Measurements from ENCODE around the gene C1orf105.

C1orf105 gene

GRCh38 chr1:172460177-172460576, 39.7 kb downstream of the C1orf105 start:
- H3K4me3 ChIP-seq (ENCODE audit: low read length in 2 of 2), result no peak overlapping the region
- DNase-seq (ENCODE audit: low spot score), result no peak
- H2AK5ac ChIP-seq (ENCODE audit: low read depth, low read length), result no peak overlapping the region
- no peak overlapping the region for H2AFZ ChIP-seq (ENCODE audit: low read length)
- H2BK12ac ChIP-seq (ENCODE audit: low read length), result no peak overlapping the region
- H2BK120ac ChIP-seq (ENCODE audit: low read depth, low read length), result no peak overlapping the region
- no peak overlapping the region for H3K9ac ChIP-seq (ENCODE audit: low read depth, low read length, poor library complexity)
- no CpG with 5 or more reads among the region's 1 CpG for WGBS, 2 donors (ENCODE audit: extremely low coverage in 2 of 2, insufficient read length in 2 of 2, insufficient replicate concordance in 1 of 2)
- peak overlapping the region; percentile 80 for H3K27ac ChIP-seq (replicated peaks; ENCODE audit: low read length)
- H3K4ac ChIP-seq (ENCODE audit: low read length), result no peak overlapping the region
- no peaks in the 10 kb centered on the region for H3K79me1 ChIP-seq (ENCODE audit: low read depth, low read length)
- H3K4me1 ChIP-seq (ENCODE audit: control insufficient read depth in 2 of 2, insufficient read depth in 1 of 2, low read depth in 1 of 2, low read length in 2 of 2), result peaks cover 5 to 10% of the 10 kb centered on the region in 2 donors
- H3K14ac ChIP-seq (ENCODE audit: low read length), result no peak overlapping the region
- no peak overlapping the region for H4K8ac ChIP-seq (ENCODE audit: low read depth, low read length)
- H3K27me3 ChIP-seq (ENCODE audit: control insufficient read depth in 3 of 3, insufficient read depth in 3 of 3, low read depth in 1 of 3, low read length in 3 of 3), result no peaks in the 10 kb centered on the region
- H3K9me3 ChIP-seq (replicated peaks in 1 of 2; ENCODE audit: control insufficient read depth in 2 of 2, insufficient read depth in 1 of 2, low read depth in 1 of 2, low read length in 2 of 2), result no peaks in the 10 kb centered on the region
- no peak overlapping the region for H2BK5ac ChIP-seq (ENCODE audit: low read length)
- H3K23ac ChIP-seq (ENCODE audit: low read depth, low read length, poor library complexity), result no peak overlapping the region
- H3K36me3 ChIP-seq (replicated peaks in 1 of 2; ENCODE audit: control insufficient read depth in 2 of 2, insufficient read depth in 2 of 2, low read length in 2 of 2), result no peaks in the 10 kb centered on the region
- no peak overlapping the region for H4K91ac ChIP-seq (ENCODE audit: low read depth, low read length, poor library complexity)
- H3K4me2 ChIP-seq (ENCODE audit: insufficient read depth, low read length, poor library complexity, severe bottlenecking), result no peak overlapping the region
- H3K18ac ChIP-seq (ENCODE audit: low read length), result no peak overlapping the region
- H2BK15ac ChIP-seq (ENCODE audit: low read length), result no peak overlapping the region

GRCh38 chr1:172460887-172461315, 40.4 kb downstream of the C1orf105 start:
- Histone ChIP-seq H3K27me3 (ENCODE audit: control insufficient read depth in 3 of 3, insufficient read depth in 3 of 3, low read depth in 1 of 3, low read length in 3 of 3) (no peaks in the 10 kb centered on the region), H2AK5ac (ENCODE audit: low read depth, low read length) (no peak overlapping the region), H3K4ac (ENCODE audit: low read length) (no peak overlapping the region), H3K14ac (ENCODE audit: low read length) (no peak overlapping the region), H3K9me3 (replicated peaks in 1 of 2; ENCODE audit: control insufficient read depth in 2 of 2, insufficient read depth in 1 of 2, low read depth in 1 of 2, low read length in 2 of 2) (no peaks in the 10 kb centered on the region), H3K23ac (ENCODE audit: low read depth, low read length, poor library complexity) (no peak overlapping the region), H3K36me3 (replicated peaks in 1 of 2; ENCODE audit: control insufficient read depth in 2 of 2, insufficient read depth in 2 of 2, low read length in 2 of 2) (no peaks in the 10 kb centered on the region), H2BK120ac (ENCODE audit: low read depth, low read length) (no peak overlapping the region), H3K4me1 (ENCODE audit: control insufficient read depth in 2 of 2, insufficient read depth in 1 of 2, low read depth in 1 of 2, low read length in 2 of 2) (peaks cover 5 to 10% of the 10 kb centered on the region in 2 donors), H3K27ac (replicated peaks; ENCODE audit: low read length) (peak overlapping the region; percentile 92), H3K4me2 (ENCODE audit: insufficient read depth, low read length, poor library complexity, severe bottlenecking) (peak overlapping the region; percentile 14), H4K91ac (ENCODE audit: low read depth, low read length, poor library complexity) (no peak overlapping the region), H3K9ac (ENCODE audit: low read depth, low read length, poor library complexity) (no peak overlapping the region), H3K79me1 (ENCODE audit: low read depth, low read length) (no peaks in the 10 kb centered on the region), H2BK5ac (ENCODE audit: low read length) (no peak overlapping the region), H2BK12ac (ENCODE audit: low read length) (no peak overlapping the region), H3K4me3 (ENCODE audit: low read length in 2 of 2) (no peak overlapping the region), H2BK15ac (ENCODE audit: low read length) (no peak overlapping the region), H2AFZ (ENCODE audit: low read length) (peak overlapping the region; percentile 92), H3K18ac (ENCODE audit: low read length) (no peak overlapping the region), H4K8ac (ENCODE audit: low read depth, low read length) (no peak overlapping the region)
- DNase-seq (ENCODE audit: low spot score), result peak; percentile 51
- WGBS, 2 donors (ENCODE audit: extremely low coverage in 2 of 2, insufficient read length in 2 of 2, insufficient replicate concordance in 1 of 2), result no CpG with 5 or more reads among the region's 1 CpG

GRCh38 chr1:172465617-172466016, 45.1 kb downstream of the C1orf105 start:
- no peak overlapping the region for H4K8ac ChIP-seq (ENCODE audit: low read depth, low read length)
- H3K4ac ChIP-seq (ENCODE audit: low read length), result no peak overlapping the region
- no peak overlapping the region for H2BK120ac ChIP-seq (ENCODE audit: low read depth, low read length)
- no peak overlapping the region for H3K18ac ChIP-seq (ENCODE audit: low read length)
- no peak overlapping the region for H3K14ac ChIP-seq (ENCODE audit: low read length)
- WGBS, 2 donors (ENCODE audit: extremely low coverage in 2 of 2, insufficient read length in 2 of 2, insufficient replicate concordance in 1 of 2), result no CpG with 5 or more reads among the region's 1 CpG
- H3K4me2 ChIP-seq (ENCODE audit: insufficient read depth, low read length, poor library complexity, severe bottlenecking), result no peak overlapping the region
- H3K4me1 ChIP-seq (ENCODE audit: control insufficient read depth in 2 of 2, insufficient read depth in 1 of 2, low read depth in 1 of 2, low read length in 2 of 2), result peaks cover 3 to 5% of the 10 kb centered on the region in 2 donors
- H2BK12ac ChIP-seq (ENCODE audit: low read length), result no peak overlapping the region
- H4K91ac ChIP-seq (ENCODE audit: low read depth, low read length, poor library complexity), result no peak overlapping the region
- H3K9ac ChIP-seq (ENCODE audit: low read depth, low read length, poor library complexity), result no peak overlapping the region
- H2AK5ac ChIP-seq (ENCODE audit: low read depth, low read length), result no peak overlapping the region
- H3K27me3 ChIP-seq (ENCODE audit: control insufficient read depth in 3 of 3, insufficient read depth in 3 of 3, low read depth in 1 of 3, low read length in 3 of 3), result peaks cover 0 to 3% (median 0%) of the 10 kb centered on the region in 3 experiments
- H2AFZ ChIP-seq (ENCODE audit: low read length), result no peak overlapping the region
- no peak overlapping the region for H3K27ac ChIP-seq (replicated peaks; ENCODE audit: low read length)
- DNase-seq (ENCODE audit: low spot score), result no peak
- no peaks in the 10 kb centered on the region for H3K36me3 ChIP-seq (replicated peaks in 1 of 2; ENCODE audit: control insufficient read depth in 2 of 2, insufficient read depth in 2 of 2, low read length in 2 of 2)
- H2BK15ac ChIP-seq (ENCODE audit: low read length), result no peak overlapping the region
- H3K9me3 ChIP-seq (replicated peaks in 1 of 2; ENCODE audit: control insufficient read depth in 2 of 2, insufficient read depth in 1 of 2, low read depth in 1 of 2, low read length in 2 of 2), result no peaks in the 10 kb centered on the region
- no peaks in the 10 kb centered on the region for H3K79me1 ChIP-seq (ENCODE audit: low read depth, low read length)
- H2BK5ac ChIP-seq (ENCODE audit: low read length), result no peak overlapping the region
- no peak overlapping the region for H3K4me3 ChIP-seq (ENCODE audit: low read length in 2 of 2)
- no peak overlapping the region for H3K23ac ChIP-seq (ENCODE audit: low read depth, low read length, poor library complexity)

DNA sequence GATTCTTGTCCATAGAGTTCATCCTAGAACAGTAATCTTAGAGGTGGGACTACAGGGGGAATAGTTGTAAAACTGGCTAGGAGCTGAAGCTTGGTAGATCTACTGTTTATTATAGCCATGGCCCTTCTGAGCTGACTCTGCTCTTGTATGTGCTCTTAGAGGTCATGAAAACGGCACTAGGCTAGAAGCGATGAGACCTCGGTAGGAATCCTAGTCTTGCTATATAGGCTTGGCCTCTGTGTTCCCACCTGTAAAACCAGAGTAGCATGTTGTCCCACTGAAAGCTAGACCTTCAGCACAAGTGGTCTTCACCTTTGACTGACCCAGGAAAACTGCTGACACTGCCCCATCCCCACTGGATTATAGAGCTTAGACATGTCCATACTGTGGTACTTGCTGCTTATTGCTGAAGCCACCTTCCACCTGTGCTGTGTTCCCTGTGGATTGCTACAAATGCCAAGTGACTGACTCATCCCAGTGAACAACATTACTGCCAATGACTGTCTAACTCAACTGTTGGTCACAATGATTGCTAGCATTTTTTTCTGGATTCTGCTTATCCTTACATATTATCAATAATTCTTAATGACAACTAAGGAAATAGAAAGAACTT, 46.4 kb downstream of the C1orf105 start:
- Histone ChIP-seq H3K9me3 (replicated peaks in 1 of 2; ENCODE audit: control insufficient read depth in 2 of 2, insufficient read depth in 1 of 2, low read depth in 1 of 2, low read length in 2 of 2) (no peaks in the 10 kb centered on the region), H3K27ac (replicated peaks; ENCODE audit: low read length) (no peak overlapping the region), H3K4me3 (ENCODE audit: low read length in 2 of 2) (no peak overlapping the region), H3K18ac (ENCODE audit: low read length) (no peak overlapping the region), H3K9ac (ENCODE audit: low read depth, low read length, poor library complexity) (no peak overlapping the region), H3K4me2 (ENCODE audit: insufficient read depth, low read length, poor library complexity, severe bottlenecking) (no peak overlapping the region), H3K79me1 (ENCODE audit: low read depth, low read length) (no peaks in the 10 kb centered on the region), H4K8ac (ENCODE audit: low read depth, low read length) (no peak overlapping the region), H3K14ac (ENCODE audit: low read length) (no peak overlapping the region), H2BK5ac (ENCODE audit: low read length) (no peak overlapping the region), H4K91ac (ENCODE audit: low read depth, low read length, poor library complexity) (no peak overlapping the region), H3K27me3 (ENCODE audit: control insufficient read depth in 3 of 3, insufficient read depth in 3 of 3, low read depth in 1 of 3, low read length in 3 of 3) (peaks cover 0 to 3% (median 0%) of the 10 kb centered on the region in 3 experiments), H3K4me1 (ENCODE audit: control insufficient read depth in 2 of 2, insufficient read depth in 1 of 2, low read depth in 1 of 2, low read length in 2 of 2) (no peaks in the 10 kb centered on the region), H2AK5ac (ENCODE audit: low read depth, low read length) (no peak overlapping the region), H2BK15ac (ENCODE audit: low read length) (no peak overlapping the region), H3K23ac (ENCODE audit: low read depth, low read length, poor library complexity) (no peak overlapping the region), H3K4ac (ENCODE audit: low read length) (no peak overlapping the region), H2BK12ac (ENCODE audit: low read length) (no peak overlapping the region), H2AFZ (ENCODE audit: low read length) (no peak overlapping the region), H2BK120ac (ENCODE audit: low read depth, low read length) (no peak overlapping the region), H3K36me3 (replicated peaks in 1 of 2; ENCODE audit: control insufficient read depth in 2 of 2, insufficient read depth in 2 of 2, low read length in 2 of 2) (no peaks in the 10 kb centered on the region)
- DNase-seq (ENCODE audit: low spot score), result no peak
- no CpG with 5 or more reads among the region's 3 CpGs for WGBS, 2 donors (ENCODE audit: extremely low coverage in 2 of 2, insufficient read length in 2 of 2, insufficient replicate concordance in 1 of 2)

Data from neuronal stem cell (in vitro differentiated cells).